Stomach (tissue), 9 donors: ENCODE measurements around the gene WDR59. TPM values are rescaled to one million over a fixed set of nuclear protein-coding genes. Genes with fewer than 3 reads are reported as not detected.

Experiments used
- DNase-seq, 2 donors: peaks; one replicate each; pipeline versions ENCODE4 v3.0.0 to v3.0.0-alpha.2; 2013 to 2019
- H3K27ac ChIP-seq, 5 donors: fragments of 200-600 bp in 4 of 5; sonication (generic) in 4 of 5; one replicate each; pipeline ENCODE4 v1.5.1; 2013 to 2019; ENCODE audit warnings: mild to moderate bottlenecking in 1 of 5, moderate library complexity in 1 of 5
- H3K27me3 ChIP-seq, 3 donors: fragments of 200-600 bp; sonication (generic); one replicate each; pipeline ENCODE4 v1.5.1; 2017 to 2019; ENCODE audit warnings: mixed run types in 1 of 3
- H3K36me3 ChIP-seq, 4 donors: fragments of 200-600 bp; sonication (generic); 1 replicate in 3 of 4; 2 replicates in 1 of 4; pipeline ENCODE4 v1.5.1; 2016 to 2019
- H3K4me1 ChIP-seq, 4 donors: fragments of 200-600 bp; sonication (generic); one replicate each; pipeline ENCODE4 v1.5.1; 2016 to 2019
- H3K4me3 ChIP-seq, 4 donors: fragments of 200-600 bp; sonication (generic) in 3 of 4; one replicate each; pipeline ENCODE4 v1.5.1; 2016 to 2019; ENCODE audit warnings: mild to moderate bottlenecking in 1 of 4
- H3K9me3 ChIP-seq, 4 donors: fragments of 200-600 bp; sonication (generic); one replicate each; pipeline ENCODE4 v1.5.1; 2016 to 2019
- EP300 ChIP-seq: sonication (generic); formaldehyde crosslinking; IDR thresholded peaks from one replicate; pipeline ENCODE4 v1.6.1; 2017; ENCODE audit warnings: antibody characterized with exemption
- POLR2A ChIP-seq, 4 donors: fragments of 450-650 bp; IDR thresholded peaks; one replicate each; pipeline ENCODE4 v1.6.1; 2016; ENCODE audit warnings: antibody characterized with exemption in 4 of 4, control low read depth in 2 of 4, mild to moderate bottlenecking in 1 of 4, moderate library complexity in 1 of 4
- POLR2AphosphoS5 ChIP-seq, 3 donors: sonication (generic); formaldehyde crosslinking; IDR thresholded peaks; one replicate each; pipeline ENCODE4 v1.6.1; 2016; ENCODE audit warnings: antibody characterized with exemption in 3 of 3
- WGBS, 5 donors: extraction: QIAGEN DNeasy Blood & Tissue Kit in 3 of 5; methylation state at CpG; one replicate each; pipeline versions ENCODE4 v1.1.5 to v1.1.7; 2013 to 2018; 5-methylcytosine and 5-hydroxymethylcytosine counted together
- intact Hi-C: fragments of 100-400 bp; cut with DNase I; formaldehyde crosslinking; loops from one replicate; pipeline ENCODE4 v1.15.1; 2023; ENCODE audit warnings: low total_unique reads
- polyA plus RNA-seq, 3 donors: library from polyadenylated mRNA; stranded (reverse); fragments of 200-250 nt; gene quantifications; one replicate each; pipeline ENCODE4 v1.2.3, GENCODE V29; 2013
- total RNA-seq, 5 donors: library from RNA; depleted of rRNA; stranded (reverse); fragments of >200 nt; gene quantifications; one replicate each; pipeline versions ENCODE4 v1.1.0 to v1.2.3, GENCODE V29; 2014 to 2016
- TF ChIP-seq, protein P1 (sequence below), 7 experiments: fragments of 450-650 bp in 4 of 7; fragments of 200-600 bp in 3 of 7; sonication (generic) in 3 of 7; IDR thresholded peaks; one replicate each; pipeline ENCODE4 v1.5.1; 2016 to 2019; ENCODE audit warnings: antibody characterized with exemption in 7 of 7, control low read depth in 2 of 7, mild to moderate bottlenecking in 1 of 7
- donor health status: healthy with polysubstance abuse.
- donor health status: Bipolar disorder and iron deficiency.
- donor health status: healthy.

Gene WDR59
- total and polyA plus RNA-seq, 8 donors: 12.1 to 266 (median 30.2) TPM

DNA sequence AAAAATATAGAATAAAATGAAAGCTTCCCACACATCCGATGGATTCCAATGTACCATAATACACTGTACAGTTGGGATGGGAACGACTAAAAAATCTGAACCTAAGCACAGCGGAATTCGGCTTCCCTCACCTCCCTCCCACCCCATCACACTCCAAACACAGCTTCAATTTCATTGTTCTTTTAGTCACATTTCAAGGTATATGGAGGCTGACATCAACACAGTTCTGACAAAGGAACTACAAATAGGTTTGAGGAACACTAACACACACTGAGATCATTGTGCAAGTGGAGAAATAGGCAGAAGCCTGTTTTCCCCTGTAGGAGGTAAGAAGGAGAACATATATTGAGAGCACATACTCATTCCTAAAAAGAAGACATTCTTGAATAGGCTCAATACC lies 85.1 kb downstream of the WDR59 start:
- Histone ChIP-seq H3K4me1 (no peaks in the 10 kb centered on the region), H3K4me3 (no peak overlapping the region), H3K27ac (no peak overlapping the region), H3K36me3 (peaks cover 10 to 89% (median 83%) of the 10 kb centered on the region in 4 donors), H3K9me3 (no peaks in the 10 kb centered on the region), H3K27me3 (no peaks in the 10 kb centered on the region)
- TF ChIP-seq, protein P1, sequence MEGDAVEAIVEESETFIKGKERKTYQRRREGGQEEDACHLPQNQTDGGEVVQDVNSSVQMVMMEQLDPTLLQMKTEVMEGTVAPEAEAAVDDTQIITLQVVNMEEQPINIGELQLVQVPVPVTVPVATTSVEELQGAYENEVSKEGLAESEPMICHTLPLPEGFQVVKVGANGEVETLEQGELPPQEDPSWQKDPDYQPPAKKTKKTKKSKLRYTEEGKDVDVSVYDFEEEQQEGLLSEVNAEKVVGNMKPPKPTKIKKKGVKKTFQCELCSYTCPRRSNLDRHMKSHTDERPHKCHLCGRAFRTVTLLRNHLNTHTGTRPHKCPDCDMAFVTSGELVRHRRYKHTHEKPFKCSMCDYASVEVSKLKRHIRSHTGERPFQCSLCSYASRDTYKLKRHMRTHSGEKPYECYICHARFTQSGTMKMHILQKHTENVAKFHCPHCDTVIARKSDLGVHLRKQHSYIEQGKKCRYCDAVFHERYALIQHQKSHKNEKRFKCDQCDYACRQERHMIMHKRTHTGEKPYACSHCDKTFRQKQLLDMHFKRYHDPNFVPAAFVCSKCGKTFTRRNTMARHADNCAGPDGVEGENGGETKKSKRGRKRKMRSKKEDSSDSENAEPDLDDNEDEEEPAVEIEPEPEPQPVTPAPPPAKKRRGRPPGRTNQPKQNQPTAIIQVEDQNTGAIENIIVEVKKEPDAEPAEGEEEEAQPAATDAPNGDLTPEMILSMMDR (IDR thresholded peaks at IDR 0.05): no peak
- TF ChIP-seq POLR2A (IDR thresholded peaks at IDR 0.05): no peak
- no peak for TF ChIP-seq EP300
- no peak for DNase-seq
- intact Hi-C loops: no loop called here
- 92 to 98% (median 96%) methylated on average over 4 of the region's 4 CpGs for WGBS, 5 donors

DNA sequence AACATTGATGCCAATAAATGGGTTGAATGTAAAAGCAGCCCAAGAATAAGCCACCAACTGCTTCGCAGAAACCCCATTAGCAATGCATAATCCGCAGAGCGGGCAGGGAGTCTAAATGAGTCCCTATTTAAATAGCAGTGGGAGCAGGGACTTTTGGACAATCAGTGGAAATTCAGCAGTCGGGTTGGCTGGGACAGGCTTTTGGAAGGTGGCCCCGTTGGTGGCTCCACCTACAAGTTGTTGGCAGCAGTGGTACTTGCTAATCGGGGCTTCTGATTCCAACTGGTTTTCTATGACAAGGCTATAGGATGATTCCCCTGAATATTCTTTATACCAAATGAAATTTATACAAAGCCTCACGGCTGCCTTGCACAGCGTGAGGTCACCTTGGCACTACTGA lies 86.3 kb downstream of the WDR59 start:
- Histone ChIP-seq H3K4me3 (no peak overlapping the region), H3K9me3 (no peaks in the 10 kb centered on the region), H3K27me3 (no peaks in the 10 kb centered on the region), H3K4me1 (no peaks in the 10 kb centered on the region), H3K27ac (no peak overlapping the region), H3K36me3 (peaks cover 7 to 96% (median 86%) of the 10 kb centered on the region in 4 donors)
- no peak for DNase-seq
- intact Hi-C loops: no loop called here
- WGBS, 5 donors: 91 to 93% (median 92%) methylated on average over 8 of the region's 8 CpGs
- no peak for TF ChIP-seq POLR2AphosphoS5 (IDR thresholded peaks at IDR 0.05)
- no peak for TF ChIP-seq POLR2A (IDR thresholded peaks at IDR 0.05)
- no peak for TF ChIP-seq EP300

DNA sequence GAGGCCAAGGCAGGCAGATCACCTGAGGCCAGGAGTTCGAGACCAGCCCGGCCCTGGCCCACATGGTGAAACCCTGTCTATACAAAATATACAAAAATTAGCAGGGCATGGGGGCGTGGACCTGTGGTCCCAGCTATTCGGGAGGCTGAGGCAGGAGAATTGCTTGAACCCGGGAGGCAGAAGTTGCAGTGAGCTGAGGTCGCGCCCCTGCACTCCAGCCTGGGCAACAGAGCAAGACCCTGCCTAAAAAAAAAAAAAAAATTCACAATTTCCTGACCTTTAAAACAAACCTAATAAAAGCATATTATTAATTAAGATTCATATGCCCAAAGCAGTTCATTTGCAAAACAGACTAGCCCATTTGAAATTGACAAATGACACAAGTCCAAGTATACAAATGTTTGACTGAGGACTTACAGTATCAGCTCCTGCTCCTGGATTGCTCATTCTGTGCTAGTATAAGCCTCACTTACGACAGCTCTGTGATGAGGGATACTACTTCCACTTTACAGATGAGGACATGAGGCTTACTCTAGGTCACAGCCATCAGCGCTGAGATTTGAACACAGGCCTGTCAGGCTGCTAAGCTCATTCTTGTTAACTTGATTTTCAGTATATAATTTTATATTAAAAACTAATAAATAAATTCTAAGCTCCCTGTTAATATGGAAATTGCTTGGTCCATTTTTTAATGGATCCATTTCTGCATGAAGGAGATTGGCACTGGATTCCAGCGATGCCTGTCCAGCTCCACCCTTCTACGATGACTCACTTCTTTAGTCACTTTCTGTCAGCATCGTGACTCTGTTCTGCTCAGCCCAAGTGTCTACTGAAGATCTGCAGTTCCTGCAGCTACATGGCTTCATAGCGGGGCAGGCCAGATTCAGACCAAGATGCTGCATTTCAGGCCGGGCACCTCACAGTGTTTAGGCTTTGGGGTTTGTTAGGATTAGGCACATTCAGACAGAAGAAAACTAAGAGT lies 88.2 kb downstream of the WDR59 start:
- H3K36me3 ChIP-seq: peaks cover 20 to 97% (median 87%) of the 10 kb centered on the region in 4 donors
- H3K4me3 ChIP-seq: no peak overlapping the region
- no peak overlapping the region for H3K27ac ChIP-seq
- H3K4me1 ChIP-seq: no peaks in the 10 kb centered on the region
- WGBS, 5 donors: 90 to 92% (median 91%) methylated on average over 14 of the region's 14 CpGs
- DNase-seq: no peak
- H3K27me3 ChIP-seq: no peaks in the 10 kb centered on the region
- TF ChIP-seq POLR2AphosphoS5 (IDR thresholded peaks at IDR 0.05) (no peak), POLR2A (IDR thresholded peaks at IDR 0.05) (no peak), EP300 (no peak)
- TF ChIP-seq, protein P1 (IDR thresholded peaks at IDR 0.05): no peak
- intact Hi-C loops: no loop called here
- H3K9me3 ChIP-seq: no peaks in the 10 kb centered on the region

DNA sequence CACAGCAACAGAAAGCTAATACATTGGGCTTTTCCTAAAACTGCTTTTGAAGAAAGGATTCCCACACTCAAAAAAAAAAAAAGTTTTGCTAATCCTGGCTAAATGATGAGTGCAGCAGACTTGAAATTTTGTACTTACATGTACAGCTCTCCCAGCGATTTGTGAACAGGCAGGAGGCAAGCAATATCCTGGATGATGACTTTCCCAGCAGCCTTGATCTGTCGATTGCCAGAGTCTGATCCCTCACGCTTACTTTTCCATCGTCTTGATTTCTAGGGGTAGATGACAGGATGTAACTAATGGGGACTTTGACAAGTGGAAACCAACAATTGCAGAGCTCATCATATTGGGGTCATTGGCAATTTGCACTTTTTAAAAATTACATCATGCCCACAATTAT lies 91.4 kb downstream of the WDR59 start:
- H3K27ac ChIP-seq: no peak overlapping the region
- peaks cover 31 to 98% (median 89%) of the 10 kb centered on the region in 4 donors for H3K36me3 ChIP-seq
- TF ChIP-seq EP300: no peak
- TF ChIP-seq, protein P1 (IDR thresholded peaks at IDR 0.05): no peak
- no peak for TF ChIP-seq POLR2A (IDR thresholded peaks at IDR 0.05)
- no peak for TF ChIP-seq POLR2AphosphoS5 (IDR thresholded peaks at IDR 0.05)
- no peaks in the 10 kb centered on the region for H3K9me3 ChIP-seq
- WGBS, 5 donors: 89 to 96% (median 91%) methylated on average over 4 of the region's 4 CpGs
- H3K4me3 ChIP-seq: no peak overlapping the region
- intact Hi-C loops: no loop called here
- no peaks in the 10 kb centered on the region for H3K27me3 ChIP-seq
- no peak for DNase-seq
- no peaks in the 10 kb centered on the region for H3K4me1 ChIP-seq
